Vagina (tissue), 2 donors: ENCODE data around the gene KCNG3.

Source experiments
- POLR2A ChIP-seq, 2 donors: fragments of 450-650 bp; IDR thresholded peaks; one replicate each; pipeline ENCODE4 v1.6.1; 2017; ENCODE audit warnings: antibody characterized with exemption in 2 of 2, mild to moderate bottlenecking in 2 of 2, moderate library complexity in 2 of 2
- POLR2AphosphoS5 ChIP-seq, 2 donors: sonication (generic); formaldehyde crosslinking; IDR thresholded peaks; one replicate each; pipeline ENCODE4 v1.9.0; 2017; ENCODE audit warnings: antibody characterized with exemption in 2 of 2, mild to moderate bottlenecking in 2 of 2, low read depth in 1 of 2; ENCODE audit not compliant: insufficient read depth in 1 of 2
- TF ChIP-seq, protein P1 (sequence below), 3 experiments: fragments of 450-650 bp in 2 of 3; fragments of 200-600 bp in 1 of 3; sonication (generic) in 1 of 3; IDR thresholded peaks; one replicate each; pipeline ENCODE4 v1.5.1; 2017 to 2019; ENCODE audit warnings: antibody characterized with exemption in 3 of 3, mild to moderate bottlenecking in 2 of 3, moderate library complexity in 2 of 3

GRCh38 chr2:42510608-42511243, 16.9 kb upstream of the KCNG3 start:
- TF ChIP-seq, protein P1, sequence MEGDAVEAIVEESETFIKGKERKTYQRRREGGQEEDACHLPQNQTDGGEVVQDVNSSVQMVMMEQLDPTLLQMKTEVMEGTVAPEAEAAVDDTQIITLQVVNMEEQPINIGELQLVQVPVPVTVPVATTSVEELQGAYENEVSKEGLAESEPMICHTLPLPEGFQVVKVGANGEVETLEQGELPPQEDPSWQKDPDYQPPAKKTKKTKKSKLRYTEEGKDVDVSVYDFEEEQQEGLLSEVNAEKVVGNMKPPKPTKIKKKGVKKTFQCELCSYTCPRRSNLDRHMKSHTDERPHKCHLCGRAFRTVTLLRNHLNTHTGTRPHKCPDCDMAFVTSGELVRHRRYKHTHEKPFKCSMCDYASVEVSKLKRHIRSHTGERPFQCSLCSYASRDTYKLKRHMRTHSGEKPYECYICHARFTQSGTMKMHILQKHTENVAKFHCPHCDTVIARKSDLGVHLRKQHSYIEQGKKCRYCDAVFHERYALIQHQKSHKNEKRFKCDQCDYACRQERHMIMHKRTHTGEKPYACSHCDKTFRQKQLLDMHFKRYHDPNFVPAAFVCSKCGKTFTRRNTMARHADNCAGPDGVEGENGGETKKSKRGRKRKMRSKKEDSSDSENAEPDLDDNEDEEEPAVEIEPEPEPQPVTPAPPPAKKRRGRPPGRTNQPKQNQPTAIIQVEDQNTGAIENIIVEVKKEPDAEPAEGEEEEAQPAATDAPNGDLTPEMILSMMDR (IDR thresholded peaks at IDR 0.05), result no peak
- TF ChIP-seq POLR2AphosphoS5 (IDR thresholded peaks at IDR 0.05; ENCODE audit: insufficient read depth in 1 of 2, low read depth in 1 of 2) (no peak), POLR2A (IDR thresholded peaks at IDR 0.05) (no peak)
